NOMO-1 treated with DMSO at 0.1 percent for 48 hours (cell line): ENCODE measurements around the gene ZCCHC4.
"Not testable (repeated sequence)": the region's sequence is repeated elsewhere in the genome, so short reads cannot be mapped to it uniquely, and the experiment has no call there.

Source experiments
- DNase-seq: peaks from one replicate; lab custom pipeline; 2025; ENCODE audit not compliant: unreplicated experiment; lab: John Stamatoyannopoulos, UW

The ZCCHC4 gene

GRCh38 chr4:25320773-25321172, 8.2 kb downstream of the ZCCHC4 start:
- peak; percentile 95 for DNase-seq

- no peak for DNase-seq
Measured at GRCh38 chr4:25321703-25322102, 9.1 kb downstream of the ZCCHC4 start.

- not testable (repeated sequence) for DNase-seq
Measured at GRCh38 chr4:25328463-25328862, 15.9 kb downstream of the ZCCHC4 start.

DNA sequence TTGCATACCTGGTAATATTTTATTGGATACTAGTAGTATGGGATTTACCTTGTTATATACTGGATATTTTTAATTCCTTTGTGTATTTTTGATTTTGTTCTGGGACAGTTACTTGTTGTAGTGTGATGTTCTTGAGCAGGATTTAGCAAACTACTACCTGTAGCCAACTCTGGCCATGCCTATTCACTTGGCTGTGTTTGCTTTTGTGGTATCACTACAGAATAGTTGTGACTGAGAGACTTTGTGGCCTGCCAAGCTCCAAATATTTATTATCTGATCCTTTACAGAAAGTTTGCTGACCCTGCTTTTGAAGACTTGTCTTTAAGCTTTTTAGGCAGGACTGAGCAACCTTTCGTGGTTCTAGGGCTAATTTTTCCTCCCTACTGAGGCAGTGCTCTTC, 17.8 kb downstream of the ZCCHC4 start:
- no peak for DNase-seq

DNA sequence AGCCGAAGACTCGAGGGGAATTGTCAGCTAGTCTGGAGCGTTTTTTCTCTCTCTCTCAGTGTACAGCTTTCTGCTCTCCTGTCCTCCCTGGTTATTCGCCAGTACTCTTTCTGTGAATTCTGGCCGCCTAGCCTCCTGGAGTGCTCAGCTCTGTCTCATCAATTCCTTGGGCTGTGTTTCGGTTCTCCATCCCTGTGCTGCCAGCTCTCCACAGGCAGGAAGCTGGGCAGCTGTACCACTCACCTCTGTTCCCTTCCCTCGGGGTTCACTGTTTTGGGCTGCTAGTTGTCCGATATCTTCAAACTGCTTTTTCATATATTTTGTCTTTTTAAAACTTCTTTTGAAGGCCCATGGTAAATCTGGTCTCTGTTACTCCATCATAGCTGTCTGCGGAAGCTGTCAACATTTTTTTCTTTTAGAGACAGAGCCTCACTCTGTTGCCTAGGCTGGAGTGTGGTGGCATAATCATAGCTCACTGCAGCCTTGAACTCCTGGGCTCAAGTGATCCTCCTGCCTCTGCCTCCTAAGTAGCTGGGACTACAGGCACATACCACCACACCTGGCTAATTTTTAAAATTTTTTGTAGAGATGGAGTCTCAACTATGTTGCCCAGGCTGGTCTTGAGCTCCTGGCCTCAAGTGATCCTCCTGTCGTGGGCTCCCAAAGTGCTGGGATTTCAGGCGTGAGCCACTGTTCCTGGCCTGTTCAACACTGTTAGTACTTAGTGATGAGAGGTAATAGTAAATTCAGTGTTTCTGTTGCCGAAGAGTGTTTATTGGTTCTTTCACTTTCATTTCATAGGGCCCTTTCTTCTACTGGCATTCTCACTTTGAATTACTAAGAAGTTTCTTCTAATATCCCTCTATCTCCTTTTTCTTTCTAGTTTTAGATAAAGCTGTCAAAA, 18.6 kb downstream of the ZCCHC4 start:
- no peak for DNase-seq

GRCh38 chr4:25343671-25344070, 31.1 kb downstream of the ZCCHC4 start:
- DNase-seq, result no peak

GRCh38 chr4:25345744-25346143, 33.2 kb downstream of the ZCCHC4 start:
- no peak for DNase-seq

- DNase-seq, result peak; percentile 16
Measured at GRCh38 chr4:25346913-25347312, 34.3 kb downstream of the ZCCHC4 start.

GRCh38 chr4:25347473-25347872, 34.9 kb downstream of the ZCCHC4 start:
- DNase-seq, result no peak

DNA sequence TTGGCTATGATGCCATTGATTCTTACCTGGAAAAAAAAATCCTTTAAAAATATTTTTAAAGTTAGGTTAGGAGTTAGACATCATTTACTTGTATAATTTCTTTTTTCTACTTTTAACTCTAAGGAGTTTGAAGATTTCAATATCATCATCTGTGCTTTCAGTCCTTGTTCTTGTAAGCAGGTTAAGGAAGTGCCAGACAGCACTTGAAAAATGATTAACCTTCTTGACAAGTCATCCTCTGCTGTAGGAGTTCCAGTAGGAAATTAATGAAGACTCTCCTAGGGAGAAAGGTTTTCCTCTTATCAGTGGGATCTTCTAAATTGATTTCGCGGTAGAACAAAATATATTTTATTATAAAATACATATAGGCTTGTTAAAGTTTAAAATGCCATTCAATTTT, 35.4 kb downstream of the ZCCHC4 start:
- DNase-seq, result no peak

DNA sequence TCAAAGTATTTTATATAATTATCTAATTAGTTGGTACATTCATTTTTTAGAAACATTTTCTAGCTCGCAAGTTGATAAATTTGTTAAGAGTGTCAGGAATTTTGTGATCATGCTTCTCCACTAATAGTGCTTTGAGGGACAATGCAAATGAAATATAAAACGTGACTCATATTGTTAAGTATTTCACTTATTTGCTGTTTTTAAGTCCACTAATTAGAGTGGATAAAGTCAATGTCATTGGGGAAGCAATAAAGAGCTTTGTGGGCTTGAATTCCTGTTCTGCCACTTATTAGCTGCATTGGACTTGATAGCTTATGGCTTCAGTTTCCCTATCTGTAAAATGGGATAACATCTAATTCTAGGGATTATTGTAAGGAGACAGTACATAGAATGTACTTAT, 38.0 kb downstream of the ZCCHC4 start:
- no peak for DNase-seq

- DNase-seq, result no peak
Measured at GRCh38 chr4:25351777-25352416, 39.3 kb downstream of the ZCCHC4 start.

- no peak for DNase-seq
Measured at GRCh38 chr4:25356068-25356467, 43.5 kb downstream of the ZCCHC4 start.

- DNase-seq, result no peak
Measured at GRCh38 chr4:25358515-25359275, 46.1 kb downstream of the ZCCHC4 start.

- no peak for DNase-seq
Measured at GRCh38 chr4:25361253-25361652, 48.7 kb downstream of the ZCCHC4 start.

DNA sequence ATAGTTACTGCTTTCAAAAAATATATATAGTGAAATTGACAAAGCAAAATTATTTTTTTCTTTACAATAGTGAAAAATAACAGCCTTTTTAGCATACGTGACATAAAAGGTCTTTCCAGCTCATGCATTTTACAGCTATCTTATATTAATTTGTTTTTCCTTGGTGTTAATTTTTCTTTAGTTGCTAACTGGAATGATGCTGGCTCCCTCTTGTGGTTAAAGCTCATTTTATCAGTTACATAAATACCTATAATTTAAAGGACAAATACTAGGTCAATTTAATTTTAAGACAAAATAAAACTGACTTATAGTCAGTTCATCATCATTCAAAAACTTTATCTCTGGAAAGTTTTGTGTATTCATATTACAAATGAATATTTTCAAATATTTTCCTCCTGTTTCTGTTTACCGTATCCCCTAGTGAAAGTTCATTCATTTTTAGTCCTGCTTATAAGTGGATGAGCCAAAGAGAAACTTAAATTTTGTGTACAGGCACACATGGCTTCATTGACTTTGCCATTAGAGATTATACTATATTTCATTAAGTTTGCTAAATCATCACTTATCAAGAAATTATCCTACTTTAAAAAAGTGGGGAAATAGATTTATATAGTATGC, 54.5 kb downstream of the ZCCHC4 start:
- DNase-seq, result peak; percentile 28

DNA sequence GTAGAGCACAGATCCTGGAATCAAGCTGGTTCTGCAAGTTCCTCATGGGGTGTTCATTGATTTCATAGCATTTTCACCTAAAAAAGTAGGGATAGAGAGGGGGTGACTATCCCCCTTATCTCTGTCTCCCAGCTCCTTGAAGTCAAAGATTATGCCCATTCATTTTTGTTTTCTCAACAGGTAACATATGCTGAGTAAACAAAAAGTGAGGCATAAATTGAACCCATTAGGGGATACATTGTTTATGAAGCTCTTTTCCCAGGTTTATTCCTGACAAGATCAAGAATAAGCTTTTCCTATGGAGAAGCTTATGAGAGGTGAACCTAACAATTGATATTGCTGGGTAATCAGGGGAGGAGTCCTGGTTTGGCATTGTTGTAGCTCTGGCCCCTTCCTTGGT, 55.3 kb downstream of the ZCCHC4 start:
- DNase-seq, result no peak

DNA sequence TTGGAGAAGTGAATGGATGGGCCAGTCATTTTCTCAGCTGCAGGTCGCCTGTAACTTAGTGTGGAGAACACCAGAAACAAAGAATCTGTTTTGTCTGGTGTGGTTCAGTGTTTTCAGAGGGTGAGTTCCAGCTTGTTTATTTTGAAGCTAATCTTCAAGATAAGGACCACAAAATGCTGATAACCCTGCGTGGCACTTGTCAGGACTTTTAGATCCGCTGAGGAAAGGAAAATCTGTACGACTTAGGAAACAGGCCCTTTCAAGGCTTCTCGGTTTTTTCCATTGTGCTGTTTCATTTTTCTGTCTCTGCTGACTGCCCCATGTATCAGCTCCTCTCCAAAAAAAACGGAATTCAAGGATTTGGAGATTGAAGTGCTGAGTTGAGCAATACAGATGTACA, 55.7 kb downstream of the ZCCHC4 start:
- no peak for DNase-seq

DNA sequence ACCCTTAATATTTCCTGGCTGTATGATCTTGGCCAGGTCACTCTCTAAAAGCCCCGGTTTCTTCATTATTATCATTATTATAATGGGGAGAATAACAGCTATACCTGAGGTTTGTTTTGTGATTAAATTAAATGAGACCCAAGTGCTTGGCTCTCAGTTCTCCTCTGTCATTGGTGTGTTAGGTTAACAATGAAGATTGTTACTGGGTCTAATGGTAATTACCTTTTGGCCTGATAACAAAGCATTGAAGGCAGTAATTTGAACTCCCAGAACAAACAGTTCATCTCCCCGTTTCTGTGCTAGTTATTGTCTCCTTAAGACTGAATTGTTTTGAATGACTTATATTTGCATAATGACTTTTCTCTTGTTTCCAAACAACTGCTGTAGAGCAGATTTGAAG, 57.7 kb downstream of the ZCCHC4 start:
- no peak for DNase-seq

DNA sequence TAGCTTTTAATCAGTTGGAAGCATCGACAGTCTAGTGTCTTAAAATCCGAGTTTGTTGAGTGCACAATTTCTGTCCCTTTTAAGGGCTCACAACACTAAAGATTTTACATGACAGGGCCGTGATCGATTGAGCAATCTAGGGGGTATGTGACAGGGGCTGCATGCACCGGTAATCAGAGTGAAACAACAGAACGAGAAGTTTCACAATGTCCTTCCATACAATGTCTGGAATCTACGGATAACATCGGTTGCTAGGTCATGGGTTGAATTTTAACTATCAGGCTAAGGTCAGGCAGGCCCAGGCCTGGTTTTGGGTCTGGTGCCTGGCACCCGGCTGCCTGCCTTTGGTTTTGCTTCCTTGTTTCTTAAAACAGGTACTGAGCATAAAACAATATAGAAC, 60.0 kb downstream of the ZCCHC4 start:
- DNase-seq, result not testable (repeated sequence)
